ENCODE measurements around the gene DNM3. TPM values are rescaled to one million over a fixed set of nuclear protein-coding genes. Genes with fewer than 3 reads are reported as not detected.

DNM3 gene
- total and polyA plus RNA-seq, 2 of the 8 experiments (the other 6 are each of a cell fraction or from before 2014, with no cell fraction given) = 2.0 to 8.5 TPM

- H2BK15ac ChIP-seq (ENCODE audit: low read length) = no peak overlapping the region
- H3K14ac ChIP-seq (ENCODE audit: insufficient read length) = no peak overlapping the region
- FAIRE-seq = no peak
- H3K18ac ChIP-seq (ENCODE audit: extremely low read depth, low read length) = no peak overlapping the region
- no peak overlapping the region for H3K56ac ChIP-seq (replicated peaks; ENCODE audit: insufficient read length, low read depth, low read length)
- no peak overlapping the region for H3K4ac ChIP-seq (replicated peaks; ENCODE audit: insufficient read length, low read depth, low read length)
- ChIA-PET CTCF (ENCODE audit: partially characterized antibody) (interaction anchor here (0.9 kb wide), 1 partner anchor 147 kb away, joined by 3 read pairs; no protein-coding TSS in a partner anchor), POLR2A (ENCODE audit: partially characterized antibody) (no interaction called here)
- no peak overlapping the region for H2BK20ac ChIP-seq (ENCODE audit: low read length)
- H3K79me1 ChIP-seq (ENCODE audit: low read depth, low read length) = no peaks in the 10 kb centered on the region; the same call in 1 of the 2 replicates
- H3K9me3 ChIP-seq (ENCODE audit: insufficient read depth in 2 of 2, low read depth in 1 of 2, low read length in 1 of 2) = peaks cover 9 to 12% of the 10 kb centered on the region in 2 experiments
- H3K79me2 ChIP-seq (ENCODE audit: control insufficient read depth in 1 of 2, insufficient read depth in 2 of 2, low read length in 2 of 2) = no peaks in the 10 kb centered on the region
- H2BK120ac ChIP-seq (replicated peaks; ENCODE audit: low read depth, low read length) = no peak overlapping the region
- peaks cover 0 to 7% (median 4%) of the 10 kb centered on the region in 4 experiments; a peak in 3 of 7 replicates for H3K4me1 ChIP-seq (replicated peaks in 1 of 4; ENCODE audit: control insufficient read depth in 3 of 4, insufficient read depth in 4 of 4, low read length in 3 of 4)
- H4K91ac ChIP-seq (replicated peaks; ENCODE audit: insufficient read length, low read length) = no peak overlapping the region
- H2BK12ac ChIP-seq (ENCODE audit: low read depth, low read length) = no peak overlapping the region
- no peak overlapping the region for H4K8ac ChIP-seq (ENCODE audit: extremely low read depth, insufficient read depth, low read length)
- H3K9ac ChIP-seq (replicated peaks in 1 of 4; ENCODE audit: extremely low read depth in 1 of 4, low read depth in 3 of 4, low read length in 3 of 4) = no peak overlapping the region
- no peak for DNase-seq (ENCODE audit: low read depth in 1 of 2, low spot score in 2 of 2)
- no peak overlapping the region for H3K27ac ChIP-seq (ENCODE audit: low read depth, low read length)
- H3K27me3 ChIP-seq (replicated peaks in 1 of 4; ENCODE audit: control insufficient read depth in 3 of 4, extremely low read depth in 1 of 4, insufficient read depth in 3 of 4, low read length in 3 of 4) = no peaks in the 10 kb centered on the region; a peak in 1 of 7 replicates
- no peak overlapping the region for H3K23ac ChIP-seq (ENCODE audit: insufficient read length)
- no peak overlapping the region for H2BK5ac ChIP-seq (ENCODE audit: low read depth, low read length)
- no peak overlapping the region for H3K4me2 ChIP-seq (ENCODE audit: insufficient read depth in 1 of 2, low read depth in 2 of 2, low read length in 2 of 2)
- H2AFZ ChIP-seq (ENCODE audit: low read length) = no peak overlapping the region
- no peak overlapping the region for H4K5ac ChIP-seq (ENCODE audit: insufficient read length, low read depth, low read length)
- no peak overlapping the region for H2AK5ac ChIP-seq (ENCODE audit: low read depth, low read length)
- 87% methylated on average over 2 of the region's 2 CpGs; no CpG with 5 or more reads in 1 of the 2 experiments for WGBS, 2 experiments (ENCODE audit: extremely low coverage in 1 of 2, insufficient coverage in 1 of 2, insufficient read length in 1 of 2, insufficient replicate concordance in 2 of 2, low coverage in 1 of 2, low lambda C conversion rate in 2 of 2, missing lambda C conversion rate in 1 of 2)
- H4K20me1 ChIP-seq (replicated peaks in 1 of 2; ENCODE audit: control insufficient read depth in 1 of 2, insufficient read depth in 2 of 2, low read length in 2 of 2) = no peaks in the 10 kb centered on the region
- H3K23me2 ChIP-seq (ENCODE audit: low read depth, low read length) = no peaks in the 10 kb centered on the region
- no peak overlapping the region for H3K4me3 ChIP-seq (ENCODE audit: extremely low read depth in 1 of 4, insufficient read depth in 2 of 4, low read depth in 3 of 4, low read length in 4 of 4)
- H3K36me3 ChIP-seq (ENCODE audit: control insufficient read depth in 2 of 4, insufficient read depth in 4 of 4, low read length in 3 of 4) = peaks cover 0 to 3% (median 1%) of the 10 kb centered on the region in 4 experiments; a peak in 2 of 8 replicates
- TF ChIP-seq TEAD4 (IDR thresholded peaks at IDR 0.05; ENCODE audit: low read depth, low read length) = no peak
- TF ChIP-seq JUND (IDR thresholded peaks at IDR 0.05; ENCODE audit: low read length) = no peak
- no peak for TF ChIP-seq SIX5 (IDR thresholded peaks at IDR 0.05; ENCODE audit: low read depth, low read length)
- no peak for TF ChIP-seq POLR2AphosphoS5 (IDR thresholded peaks at IDR 0.05; ENCODE audit: low read depth, low read length)
- no peak for TF ChIP-seq EP300 (IDR thresholded peaks at IDR 0.05; ENCODE audit: borderline replicate concordance in 1 of 2, low read depth in 2 of 2, low read length in 2 of 2)
- no peak for TF ChIP-seq CTCF (IDR thresholded peaks at IDR 0.05; ENCODE audit: control extremely low read depth in 1 of 3, insufficient read depth in 1 of 3, low read depth in 1 of 3, low read length in 3 of 3)
- TF ChIP-seq ASH2L (IDR thresholded peaks at IDR 0.05; ENCODE audit: low read length) = no peak
- no peak for TF ChIP-seq TAF1 (IDR thresholded peaks at IDR 0.05; ENCODE audit: low read depth, low read length)
- TF ChIP-seq RBBP5 (IDR thresholded peaks at IDR 0.05; ENCODE audit: borderline replicate concordance, low read depth, low read length) = no peak
- TF ChIP-seq JUN (IDR thresholded peaks at IDR 0.05; ENCODE audit: low read depth, low read length) = no peak
- no peak for TF ChIP-seq KDM5A (IDR thresholded peaks at IDR 0.05; ENCODE audit: low read length)
These were observed 108.0 kb downstream of the DNM3 start for GRCh38 chr1:171949316-171949715.

Data from H1 (cell line).